GM19238 (cell line): ENCODE data around the gene SELENOO.
A peak's percentile ranks its signal among the peaks of the same experiment; 100 is the strongest.
"Not testable (repeated sequence)": the region's sequence is repeated elsewhere in the genome, so short reads cannot be mapped to it uniquely, and the experiment has no call there.

ENCODE experiments used
- DNase-seq: peaks from one replicate; pipeline ENCODE4 v3.0.0; 2011; ENCODE audit warnings: low spot score; ENCODE audit not compliant: insufficient read length

Gene SELENOO

GRCh38 chr22:50200461-50201190, at the start of gene SELENOO:
Gene SELENOO (plus strand): TSS chr22:50201011. CDS start chr22:50201037, 26 bp downstream.
- DNase-seq = peak; percentile 100

DNA sequence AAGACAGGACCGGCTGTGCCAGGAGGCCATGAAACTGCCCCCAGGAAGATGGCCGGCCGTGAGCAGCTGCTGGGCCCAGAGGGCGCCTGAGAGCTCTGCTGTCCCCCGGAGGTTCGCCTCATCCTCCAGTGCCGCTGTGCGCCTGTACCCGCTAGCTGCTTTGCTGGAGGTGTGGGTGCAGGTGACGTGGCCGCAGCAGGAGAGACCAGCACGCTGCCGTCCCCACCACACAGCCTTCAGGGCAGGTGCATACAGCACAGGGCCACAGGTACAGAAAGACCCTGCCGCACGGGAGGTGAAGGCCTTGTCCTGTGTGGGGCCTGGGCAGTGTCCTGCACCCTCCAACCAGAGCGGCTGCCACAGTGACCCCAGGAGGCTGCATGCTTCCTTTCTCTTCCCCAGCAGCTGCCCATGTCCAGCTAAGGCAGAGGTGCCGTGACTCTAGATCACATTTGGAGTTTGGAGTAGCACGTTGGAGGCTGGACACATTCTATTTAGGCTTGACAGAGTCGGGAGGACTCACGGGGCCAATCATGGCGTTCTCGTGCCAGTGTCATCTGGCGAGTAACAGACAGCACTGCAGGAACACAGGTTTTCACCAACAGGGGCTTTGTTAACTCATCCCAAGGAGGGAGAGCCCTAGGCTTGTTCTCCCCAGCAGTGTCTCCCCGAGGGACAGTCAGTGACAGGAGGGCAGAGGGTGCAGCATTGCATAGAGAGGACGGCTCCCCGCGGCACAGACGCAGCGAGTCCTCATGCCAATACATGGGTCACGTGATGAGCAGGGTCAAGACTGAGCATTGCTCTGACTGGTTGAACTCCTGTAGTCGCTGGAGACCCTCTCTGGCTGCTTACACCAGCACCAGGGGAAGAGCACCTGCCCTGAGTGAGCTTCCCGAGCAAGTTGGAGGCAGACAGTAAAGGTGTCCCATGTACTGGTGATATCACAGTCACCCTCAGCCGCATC, 49.0 kb upstream of the SELENOO start:
- DNase-seq = no peak

- DNase-seq = no peak
These were observed 47.6 kb upstream of the SELENOO start for GRCh38 chr22:50153056-50153755.

DNA sequence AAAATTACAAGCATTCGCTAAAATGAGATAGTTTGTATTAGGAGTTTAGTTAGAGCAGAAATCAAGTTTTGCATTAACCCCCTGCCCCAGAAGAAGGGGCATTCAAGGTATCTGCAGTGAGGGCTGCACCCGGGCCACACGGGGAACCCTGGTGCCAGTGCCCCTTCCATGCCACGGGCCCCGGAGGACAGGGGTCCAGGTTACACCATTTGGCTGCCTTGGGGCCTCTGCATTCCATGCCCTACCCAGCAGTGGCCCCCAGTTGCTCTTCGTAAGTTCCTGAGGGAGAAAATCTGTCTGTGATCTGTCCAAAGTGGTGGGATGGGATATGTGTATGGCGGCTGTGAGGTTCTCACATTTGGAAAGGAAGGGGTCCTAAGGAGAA, 47.1 kb upstream of the SELENOO start:
- no peak for DNase-seq

- DNase-seq = no peak
These were observed 43.0 kb upstream of the SELENOO start for GRCh38 chr22:50157709-50158375.

GRCh38 chr22:50160947-50161346, 39.9 kb upstream of the SELENOO start:
- no peak for DNase-seq

GRCh38 chr22:50161508-50162390, 39.1 kb upstream of the SELENOO start:
- no peak for DNase-seq

- DNase-seq = no peak
These were observed 38.3 kb upstream of the SELENOO start for GRCh38 chr22:50162391-50162956.

DNA sequence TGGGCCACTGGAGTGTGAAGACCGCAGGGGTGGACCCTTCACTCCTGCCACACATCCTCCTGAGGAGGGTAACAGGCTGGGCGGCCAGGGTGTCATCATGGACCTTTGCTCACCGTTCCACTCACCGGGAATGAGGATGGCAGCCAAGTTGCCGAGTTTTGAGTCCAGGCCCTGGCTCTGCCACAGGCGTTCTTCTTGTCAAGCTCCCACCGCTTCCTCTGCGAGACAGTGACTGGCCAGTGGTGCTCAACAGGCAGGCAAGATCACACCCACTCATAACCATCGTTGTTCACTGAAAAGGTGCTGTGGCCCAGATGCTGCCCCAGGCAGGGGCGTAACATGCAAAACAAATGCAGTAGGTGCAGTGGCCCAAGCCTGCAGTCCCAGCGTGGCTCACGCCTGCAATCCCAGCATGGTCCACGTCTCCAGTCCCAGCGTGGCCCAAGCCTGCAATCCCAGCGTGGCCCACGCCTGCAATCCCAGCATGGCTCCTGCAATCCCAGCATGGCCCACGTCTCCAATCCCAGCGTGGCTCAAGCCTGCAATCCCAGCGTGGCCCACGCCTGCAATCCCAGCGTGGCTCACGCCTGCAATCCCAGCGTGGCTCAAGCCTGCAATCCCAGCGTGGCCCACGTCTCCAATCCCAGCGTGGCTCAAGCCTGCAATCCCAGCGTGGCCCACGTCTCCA, 35.2 kb upstream of the SELENOO start:
- no peak for DNase-seq

DNA sequence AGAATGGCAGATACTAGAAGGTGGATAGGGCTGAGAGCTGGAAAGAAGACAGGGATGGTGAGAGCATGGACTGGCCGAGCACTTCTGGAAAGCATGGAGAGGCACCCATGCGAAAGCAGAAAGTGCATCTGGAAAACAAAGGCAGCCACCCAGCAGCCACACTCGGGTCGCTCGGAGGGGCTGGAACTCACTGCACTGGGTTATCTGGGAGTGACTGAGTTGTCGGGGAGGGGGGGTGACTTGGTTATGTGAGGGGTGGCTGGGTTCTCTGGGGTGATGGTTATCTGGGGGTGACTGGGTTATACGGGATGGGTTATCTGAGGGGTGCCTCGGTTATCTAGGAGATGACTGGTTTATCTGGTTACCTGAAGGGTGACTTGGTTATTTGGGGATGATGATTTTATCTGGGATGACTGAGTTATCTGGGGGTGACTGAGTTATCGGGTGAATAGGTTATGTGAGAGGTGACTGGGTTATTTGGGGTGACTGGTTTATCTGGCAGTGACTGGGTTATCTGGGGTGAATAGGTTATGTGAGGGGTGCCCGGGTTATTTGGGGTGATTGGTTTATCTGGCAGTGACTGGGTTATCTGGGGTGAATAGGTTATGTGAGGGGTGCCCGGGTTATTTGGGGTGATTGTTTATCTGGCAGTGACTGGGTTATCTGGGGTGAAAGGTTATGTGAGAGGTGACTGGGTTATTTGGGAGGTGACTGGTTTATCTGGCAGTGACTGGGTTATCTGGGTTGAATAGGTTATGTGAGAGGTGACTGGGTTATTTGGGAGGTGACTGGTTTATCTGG, 32.9 kb upstream of the SELENOO start:
- DNase-seq = no peak

DNA sequence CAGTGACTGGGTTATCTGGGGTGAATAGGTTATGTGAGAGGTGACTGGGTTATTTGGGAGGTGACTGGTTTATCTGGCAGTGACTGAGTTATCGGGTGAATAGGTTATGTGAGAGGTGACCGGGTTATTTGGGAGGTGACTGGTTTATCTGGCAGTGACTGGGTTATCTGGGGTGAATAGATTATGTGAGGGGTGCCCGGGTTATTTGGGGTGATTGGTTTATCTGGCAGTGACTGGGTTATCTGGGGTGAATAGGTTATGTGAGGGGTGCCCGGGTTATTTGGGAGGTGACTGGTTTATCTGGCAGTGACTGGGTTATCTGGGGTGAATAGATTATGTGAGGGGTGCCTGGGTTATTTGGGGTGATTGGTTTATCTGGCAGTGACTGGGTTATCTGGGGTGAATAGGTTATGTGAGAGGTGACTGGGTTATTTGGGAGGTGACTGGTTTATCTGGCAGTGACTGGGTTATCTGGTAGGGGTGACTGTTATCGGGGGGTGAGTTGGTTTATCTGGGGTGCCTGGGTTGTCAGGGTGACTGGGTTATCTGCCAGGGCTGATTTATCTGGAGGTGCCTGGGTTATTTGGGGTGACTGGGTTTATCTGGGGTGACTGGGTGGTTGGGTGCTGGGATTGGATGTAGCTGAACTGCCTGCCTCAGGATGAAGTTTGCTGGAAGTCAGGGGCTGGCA, 32.2 kb upstream of the SELENOO start:
- DNase-seq = not testable (repeated sequence)

- no peak for DNase-seq
These were observed 31.5 kb upstream of the SELENOO start for GRCh38 chr22:50169181-50169759.

DNA sequence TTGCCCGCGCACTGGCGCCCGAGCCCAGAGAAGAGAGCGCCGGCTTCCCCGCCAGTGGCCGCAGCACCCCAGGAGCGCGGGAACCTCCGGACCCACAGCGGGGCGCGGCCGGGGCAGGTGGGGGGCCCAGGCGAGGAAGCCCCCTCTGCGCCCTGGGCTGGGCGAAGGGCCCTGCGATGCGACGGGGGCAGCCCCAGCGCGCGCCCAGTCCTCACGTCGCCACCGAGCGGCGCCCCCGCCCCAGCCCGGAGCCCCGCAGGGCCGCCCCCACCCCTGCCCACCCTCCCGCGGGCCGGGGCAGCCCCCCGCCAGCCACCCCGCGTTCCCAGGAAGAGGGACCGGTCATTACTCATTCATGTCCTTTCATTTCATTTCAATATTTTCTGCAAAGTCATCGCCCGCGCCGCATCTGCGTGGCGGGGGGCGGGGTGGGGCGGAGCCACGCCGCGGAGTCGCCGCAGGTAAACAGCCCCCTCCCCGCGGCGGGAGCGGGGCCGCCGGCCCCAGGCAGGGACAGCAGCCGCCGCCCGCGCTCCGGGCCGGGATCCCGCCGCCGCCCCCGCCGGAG, 31.0 kb upstream of the SELENOO start:
- no peak for DNase-seq

GRCh38 chr22:50170453-50171318, 30.1 kb upstream of the SELENOO start, which contains the start of gene PANX2:
Gene PANX2 (plus strand): TSS chr22:50170731. CDS start chr22:50170731, 0 bp downstream.
- no peak for DNase-seq

- no peak for DNase-seq
These were observed 29.4 kb upstream of the SELENOO start for GRCh38 chr22:50171319-50171964.
